Measurements from ENCODE around the gene SKAP2.

GRCh38 chr7:26664274-26664673 is 200.1 kb downstream of the SKAP2 start:
- TF ChIP-seq ZNF274 (IDR thresholded peaks at IDR 0.05; ENCODE audit: low read depth, low read length) = no peak
- no peak for TF ChIP-seq SUZ12 (IDR thresholded peaks at IDR 0.05; ENCODE audit: extremely low read depth, insufficient read depth, insufficient read length)
- TF ChIP-seq YY1 (IDR thresholded peaks at IDR 0.05; ENCODE audit: insufficient read depth, insufficient read length) = no peak

Measured in NT2/D1 (cell line).